Endothelial cell of umbilical vein (primary cell): ENCODE data around the gene RIC1.

Experiments used
- POLR2AphosphoS5 ChIP-seq: IDR thresholded peaks from 2 replicates; pipeline ENCODE4 v1.6.1; 2012; ENCODE audit warnings: low read depth, mild to moderate bottlenecking, control low read depth, low read length, moderate library complexity; ENCODE audit not compliant: insufficient read depth
- TF ChIP-seq, protein P1 (sequence below), 2 donors: IDR thresholded peaks; 1 replicate in 1 of 2; 2 replicates in 1 of 2; pipeline ENCODE4 v1.5.1; 2011; ENCODE audit warnings: low read length in 2 of 2, mild to moderate bottlenecking in 2 of 2, moderate library complexity in 2 of 2, control low read depth in 1 of 2, inconsistent platforms in 1 of 2, low read depth in 1 of 2; ENCODE audit not compliant: insufficient read depth in 1 of 2; ENCODE audit errors: extremely low read depth in 1 of 2

DNA sequence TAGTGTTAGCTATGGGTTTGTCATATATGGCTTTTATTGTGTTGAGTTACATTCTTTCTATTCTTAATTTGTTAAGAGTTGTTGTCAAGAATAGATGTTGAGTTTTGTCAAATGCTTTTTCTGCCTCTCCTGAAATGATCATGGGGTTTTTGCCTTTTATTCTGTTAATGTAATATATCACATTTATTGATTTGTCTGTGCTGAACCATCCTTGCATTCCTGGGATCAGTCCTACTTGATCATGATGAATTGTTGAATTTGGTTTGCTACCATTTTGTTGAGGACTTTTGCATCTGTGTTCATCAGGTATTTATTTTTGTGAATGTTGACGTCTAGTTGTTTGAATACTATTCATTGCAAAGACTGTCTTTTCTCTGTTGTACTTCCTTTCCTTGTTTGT lies 23.9 kb downstream of the RIC1 start:
- TF ChIP-seq POLR2AphosphoS5: no peak
- TF ChIP-seq, protein P1, sequence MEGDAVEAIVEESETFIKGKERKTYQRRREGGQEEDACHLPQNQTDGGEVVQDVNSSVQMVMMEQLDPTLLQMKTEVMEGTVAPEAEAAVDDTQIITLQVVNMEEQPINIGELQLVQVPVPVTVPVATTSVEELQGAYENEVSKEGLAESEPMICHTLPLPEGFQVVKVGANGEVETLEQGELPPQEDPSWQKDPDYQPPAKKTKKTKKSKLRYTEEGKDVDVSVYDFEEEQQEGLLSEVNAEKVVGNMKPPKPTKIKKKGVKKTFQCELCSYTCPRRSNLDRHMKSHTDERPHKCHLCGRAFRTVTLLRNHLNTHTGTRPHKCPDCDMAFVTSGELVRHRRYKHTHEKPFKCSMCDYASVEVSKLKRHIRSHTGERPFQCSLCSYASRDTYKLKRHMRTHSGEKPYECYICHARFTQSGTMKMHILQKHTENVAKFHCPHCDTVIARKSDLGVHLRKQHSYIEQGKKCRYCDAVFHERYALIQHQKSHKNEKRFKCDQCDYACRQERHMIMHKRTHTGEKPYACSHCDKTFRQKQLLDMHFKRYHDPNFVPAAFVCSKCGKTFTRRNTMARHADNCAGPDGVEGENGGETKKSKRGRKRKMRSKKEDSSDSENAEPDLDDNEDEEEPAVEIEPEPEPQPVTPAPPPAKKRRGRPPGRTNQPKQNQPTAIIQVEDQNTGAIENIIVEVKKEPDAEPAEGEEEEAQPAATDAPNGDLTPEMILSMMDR (IDR thresholded peaks at IDR 0.05; ENCODE audit: extremely low read depth in 1 of 2, insufficient read depth in 1 of 2, low read depth in 1 of 2, low read length in 2 of 2): no peak
